Brain microvascular endothelial cell (primary cell): ENCODE measurements around the gene CKS2.

Experiments
- DNase-seq: peaks from one replicate; pipeline ENCODE4 v3.0.0-alpha.2; 2020
- H3K27ac ChIP-seq: fragments of 250-450 bp; sonication (Bioruptor Pico); 2 replicates; pipeline ENCODE4 v1.5.1; 2020; ENCODE audit warnings: mild to moderate bottlenecking, moderate library complexity
- H3K27me3 ChIP-seq: fragments of 250-450 bp; sonication (Bioruptor Pico); replicated peaks from 2 replicates; pipeline ENCODE4 v1.5.1; 2020; ENCODE audit warnings: mild to moderate bottlenecking
- H3K36me3 ChIP-seq: fragments of 250-450 bp; sonication (Bioruptor Pico); replicated peaks from 2 replicates; pipeline ENCODE4 v1.5.1; 2020; ENCODE audit warnings: mild to moderate bottlenecking
- H3K4me3 ChIP-seq: 2 replicates; pipeline ENCODE4 v1.5.1; 2011; ENCODE audit warnings: low read depth, mild to moderate bottlenecking, control low read depth, low read length, moderate library complexity
- CTCF ChIP-seq: IDR thresholded peaks from 2 replicates; pipeline ENCODE4 v1.5.1; 2011; ENCODE audit warnings: low read depth, mild to moderate bottlenecking, moderate library complexity, low read length, control low read depth, inconsistent platforms; ENCODE audit errors: missing control alignments
- in situ Hi-C: cut with HindIII; loops from 2 replicates; pipeline ENCODE4 v1.10.0; 2017; ENCODE audit warnings: low sequenced_read_pairs, low pct_ligation_motif_present

CKS2 gene

GRCh38 chr9:89362647-89363310, 51.8 kb downstream of the CKS2 start:
- H3K27ac ChIP-seq = no peak overlapping the region
- TF ChIP-seq CTCF = no peak
- in situ Hi-C loops = no loop called here
- no peaks in the 10 kb centered on the region for H3K27me3 ChIP-seq
- peaks cover 35% of the 10 kb centered on the region for H3K36me3 ChIP-seq
- no peak overlapping the region for H3K4me3 ChIP-seq
- no peak for DNase-seq

DNA sequence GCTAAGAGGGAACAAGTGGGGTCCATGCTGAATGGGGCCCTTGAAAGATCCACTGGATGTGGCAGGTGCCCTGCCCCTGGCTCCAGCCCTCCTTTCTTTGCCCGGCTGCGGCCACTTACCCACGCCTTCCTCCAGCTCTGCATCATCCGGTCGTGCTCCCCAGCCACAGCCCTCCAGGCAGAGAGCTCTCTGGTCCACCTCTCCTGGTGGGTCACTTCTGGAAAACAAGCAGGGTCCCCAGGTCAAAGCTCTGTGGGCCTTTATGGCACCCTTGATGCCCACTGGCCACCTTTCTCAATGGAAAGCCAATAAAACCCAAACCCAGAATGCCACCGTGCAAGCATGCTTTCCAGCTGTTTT, 52.3 kb downstream of the CKS2 start:
- Histone ChIP-seq H3K4me3 (no peak overlapping the region), H3K36me3 (peaks cover 30% of the 10 kb centered on the region), H3K27ac (no peak overlapping the region), H3K27me3 (no peaks in the 10 kb centered on the region)
- no peak for DNase-seq
- in situ Hi-C loops = no loop called here
- no peak for TF ChIP-seq CTCF

- Histone ChIP-seq H3K4me3 (no peak overlapping the region), H3K27me3 (no peaks in the 10 kb centered on the region), H3K27ac (no peak overlapping the region), H3K36me3 (peaks cover 22% of the 10 kb centered on the region)
- no peak for TF ChIP-seq CTCF
- DNase-seq = no peak
- in situ Hi-C loops = no loop called here
Measured at GRCh38 chr9:89363921-89364665, 53.1 kb downstream of the CKS2 start.

GRCh38 chr9:89364666-89365531, 53.9 kb downstream of the CKS2 start:
- no peak overlapping the region for H3K27ac ChIP-seq
- H3K27me3 ChIP-seq = no peaks in the 10 kb centered on the region
- DNase-seq = no peak
- H3K36me3 ChIP-seq = peaks cover 16% of the 10 kb centered on the region
- no peak overlapping the region for H3K4me3 ChIP-seq
- in situ Hi-C loops = no loop called here
- no peak for TF ChIP-seq CTCF

DNA sequence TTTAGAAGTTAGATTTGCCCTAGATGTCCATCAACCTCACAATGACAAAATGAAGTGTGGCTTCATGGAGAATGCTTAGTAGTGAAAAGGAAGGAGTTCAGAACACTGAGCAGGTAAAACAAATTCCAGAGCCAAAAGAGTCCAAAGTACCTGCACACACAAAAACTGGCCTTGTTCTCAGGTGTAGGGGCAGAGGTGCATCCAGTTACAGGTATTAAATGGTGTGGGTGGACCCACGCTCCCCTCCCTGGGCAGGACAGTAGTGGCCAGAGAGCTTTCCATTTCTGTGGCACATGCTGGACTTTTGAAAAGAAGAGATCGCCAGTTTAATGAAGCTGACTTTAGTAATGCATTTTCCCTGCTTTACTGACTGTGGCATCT, 54.5 kb downstream of the CKS2 start:
- Histone ChIP-seq H3K27ac (no peak overlapping the region), H3K27me3 (no peaks in the 10 kb centered on the region), H3K36me3 (peaks cover 13% of the 10 kb centered on the region), H3K4me3 (no peak overlapping the region)
- in situ Hi-C loops = no loop called here
- DNase-seq = no peak
- TF ChIP-seq CTCF = no peak
